ENCODE measurements around the gene RTN4R. TPM values are rescaled to one million over a fixed set of nuclear protein-coding genes. Genes with fewer than 3 reads are reported as not detected.

RTN4R gene
- total RNA-seq, 2 donors from 2014 or later, result 0.66 to 1.8 TPM

GRCh38 chr22:20234760-20235388 lies 33.2 kb downstream of the RTN4R start:
- intact Hi-C loops (cut with DNase I), result no loop called here
- 85 to 89% methylated on average over 23 of the region's 23 CpGs for WGBS, 2 donors
- DNase-seq (no peak), ATAC-seq (no peak)
- H3K4me3 ChIP-seq, result no peak overlapping the region
- no peak overlapping the region for H3K27ac ChIP-seq
- H3K9me3 ChIP-seq, result no peaks in the 10 kb centered on the region
- H3K27me3 ChIP-seq, result no peaks in the 10 kb centered on the region
- no peaks in the 10 kb centered on the region for H3K36me3 ChIP-seq (replicated peaks in 1 of 2; ENCODE audit: insufficient read depth in 1 of 2, low read depth in 2 of 2)
- H3K4me1 ChIP-seq, result peaks cover 30% of the 10 kb centered on the region
- TF ChIP-seq CTCF (IDR thresholded peaks at IDR 0.05) (no peak), POLR2A (IDR thresholded peaks at IDR 0.05) (no peak)

GRCh38 chr22:20234314-20234682 lies 33.8 kb downstream of the RTN4R start:
- H3K27ac ChIP-seq, result no peak overlapping the region
- H3K36me3 ChIP-seq (replicated peaks in 1 of 2; ENCODE audit: insufficient read depth in 1 of 2, low read depth in 2 of 2), result no peaks in the 10 kb centered on the region
- H3K4me1 ChIP-seq, result peaks cover 33% of the 10 kb centered on the region
- no peak for DNase-seq
- TF ChIP-seq CTCF (IDR thresholded peaks at IDR 0.05), result no peak
- TF ChIP-seq POLR2A (IDR thresholded peaks at IDR 0.05), result no peak
- no peaks in the 10 kb centered on the region for H3K27me3 ChIP-seq
- no peak for ATAC-seq
- H3K4me3 ChIP-seq, result no peak overlapping the region
- WGBS, 2 donors, result 86 to 94% methylated on average over 10 of the region's 10 CpGs
- H3K9me3 ChIP-seq, result no peaks in the 10 kb centered on the region
- intact Hi-C loops (cut with DNase I), result no loop called here

GRCh38 chr22:20233351-20234313 lies 34.5 kb downstream of the RTN4R start:
- WGBS, 2 donors, result 91 to 93% methylated on average over 5 to 12 of the region's 13 CpGs
- H3K4me3 ChIP-seq, result no peak overlapping the region
- intact Hi-C loops (cut with DNase I), result no loop called here
- no peak overlapping the region for H3K27ac ChIP-seq
- ATAC-seq (no peak), DNase-seq (no peak)
- no peaks in the 10 kb centered on the region for H3K36me3 ChIP-seq (replicated peaks in 1 of 2; ENCODE audit: insufficient read depth in 1 of 2, low read depth in 2 of 2)
- no peak for TF ChIP-seq POLR2A (IDR thresholded peaks at IDR 0.05)
- no peak for TF ChIP-seq CTCF (IDR thresholded peaks at IDR 0.05)
- no peaks in the 10 kb centered on the region for H3K27me3 ChIP-seq
- H3K4me1 ChIP-seq, result peaks cover 34% of the 10 kb centered on the region
- H3K9me3 ChIP-seq, result no peaks in the 10 kb centered on the region

GRCh38 chr22:20232781-20233180 lies 35.3 kb downstream of the RTN4R start:
- intact Hi-C loops (cut with DNase I), result no loop called here

More at GRCh38 chr22:20232781-20233180, 35.3 kb downstream of the RTN4R start:
- no peak for DNase-seq
- Histone ChIP-seq H3K9me3 (no peaks in the 10 kb centered on the region), H3K4me1 (peaks cover 37% of the 10 kb centered on the region), H3K4me3 (no peak overlapping the region), H3K27ac (no peak overlapping the region), H3K27me3 (no peaks in the 10 kb centered on the region), H3K36me3 (replicated peaks in 1 of 2; ENCODE audit: insufficient read depth in 1 of 2, low read depth in 2 of 2) (no peaks in the 10 kb centered on the region)
- ATAC-seq, result no peak
- TF ChIP-seq CTCF (IDR thresholded peaks at IDR 0.05) (no peak), POLR2A (IDR thresholded peaks at IDR 0.05) (no peak)
- WGBS, 2 donors, result 25 to 48% methylated on average over 5 to 6 of the region's 9 CpGs
